HuH-7.5 (cell line): ENCODE results near the gene KLRC4.
"Not testable (repeated sequence)": the region's sequence is repeated elsewhere in the genome, so short reads cannot be mapped to it uniquely, and the experiment has no call there.

Source experiments
- DNase-seq: peaks from one replicate; pipeline ENCODE4 v3.0.0; 2011; ENCODE audit warnings: low spot score

KLRC4 gene

DNA sequence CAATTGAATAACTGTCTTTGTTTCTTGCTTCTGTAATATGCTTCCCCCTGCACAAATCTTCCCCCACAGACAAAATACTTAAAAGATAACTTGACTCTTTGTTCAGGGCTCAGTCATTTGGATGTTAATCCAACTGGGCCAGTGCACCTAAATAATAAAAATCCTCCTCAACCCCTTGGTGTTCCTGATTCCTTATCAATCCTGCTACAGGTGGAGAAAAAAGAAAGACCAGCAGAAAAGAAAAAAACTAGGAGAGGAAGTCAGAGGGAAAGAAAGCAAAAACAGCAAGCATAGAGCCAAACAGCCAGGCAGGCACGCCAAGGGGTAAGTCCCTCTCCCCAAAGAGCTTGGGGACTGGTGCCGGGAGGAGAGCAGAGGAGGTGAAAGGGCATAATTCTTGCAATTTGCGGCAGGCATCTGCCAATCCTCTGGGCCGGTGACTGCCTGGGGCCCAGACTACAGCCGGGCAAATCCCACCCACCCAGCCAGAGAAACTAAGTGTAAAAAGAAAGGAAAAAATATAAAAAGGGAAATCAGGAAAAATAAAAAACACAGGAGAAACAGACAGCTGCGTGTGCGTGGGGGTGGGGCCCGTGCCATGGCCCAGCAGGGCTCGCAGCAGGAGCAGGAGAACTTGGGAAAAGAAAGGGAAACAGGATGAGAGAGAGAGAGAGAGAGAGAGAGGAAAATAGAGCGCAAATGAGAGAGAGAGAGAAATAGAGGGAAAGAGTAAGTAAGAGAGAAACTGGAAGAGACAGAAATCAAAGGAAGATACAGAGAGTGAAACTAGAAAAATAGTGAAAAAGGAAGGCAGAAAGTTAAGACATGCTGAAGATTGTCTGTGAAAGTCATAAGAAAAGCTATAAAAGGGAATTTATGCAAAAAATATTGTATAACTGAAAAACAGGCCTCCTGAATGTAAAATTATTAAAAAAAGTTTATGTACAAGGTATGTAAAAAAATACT is 41.1 kb downstream of the KLRC4 start:
- DNase-seq: no peak

DNA sequence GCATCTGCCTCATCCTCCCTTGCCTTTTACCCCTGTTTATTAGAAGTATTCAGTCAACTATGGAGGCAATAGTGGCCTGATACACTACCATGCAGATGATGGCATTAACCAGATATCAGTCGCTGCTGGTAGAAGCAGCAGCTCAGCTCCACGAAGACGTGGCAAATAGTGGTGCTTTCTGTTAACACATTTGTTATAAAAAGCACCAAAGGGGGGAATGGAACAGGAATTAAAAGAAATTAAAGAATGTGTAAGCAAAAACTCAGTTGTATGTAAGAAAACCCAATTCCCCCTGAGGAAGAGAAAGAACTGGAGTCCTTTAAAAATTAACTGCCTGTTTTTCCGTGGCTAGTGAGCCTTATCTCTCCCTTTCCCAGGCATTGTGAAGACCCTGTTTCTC is 41.8 kb downstream of the KLRC4 start:
- not testable (repeated sequence) for DNase-seq

DNA sequence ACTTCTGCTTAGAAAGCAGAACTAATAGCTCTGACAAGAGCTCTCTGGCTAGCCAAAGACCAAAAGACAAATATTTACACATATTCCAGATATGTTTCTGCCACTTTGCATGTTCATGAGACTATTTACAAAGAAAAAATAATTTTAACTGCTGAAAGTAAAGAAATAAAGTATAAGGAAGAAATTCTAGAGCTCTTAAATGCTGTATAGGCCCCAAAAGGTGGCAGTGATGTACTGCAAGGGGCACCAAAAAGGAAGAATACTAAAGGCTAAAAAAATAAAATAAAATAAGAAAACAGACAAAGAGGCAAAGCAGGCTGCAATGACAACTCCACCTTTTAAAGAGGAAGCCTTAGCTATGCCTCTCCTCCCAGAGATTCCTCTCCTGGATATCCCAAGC is 42.7 kb downstream of the KLRC4 start:
- no peak for DNase-seq

DNA sequence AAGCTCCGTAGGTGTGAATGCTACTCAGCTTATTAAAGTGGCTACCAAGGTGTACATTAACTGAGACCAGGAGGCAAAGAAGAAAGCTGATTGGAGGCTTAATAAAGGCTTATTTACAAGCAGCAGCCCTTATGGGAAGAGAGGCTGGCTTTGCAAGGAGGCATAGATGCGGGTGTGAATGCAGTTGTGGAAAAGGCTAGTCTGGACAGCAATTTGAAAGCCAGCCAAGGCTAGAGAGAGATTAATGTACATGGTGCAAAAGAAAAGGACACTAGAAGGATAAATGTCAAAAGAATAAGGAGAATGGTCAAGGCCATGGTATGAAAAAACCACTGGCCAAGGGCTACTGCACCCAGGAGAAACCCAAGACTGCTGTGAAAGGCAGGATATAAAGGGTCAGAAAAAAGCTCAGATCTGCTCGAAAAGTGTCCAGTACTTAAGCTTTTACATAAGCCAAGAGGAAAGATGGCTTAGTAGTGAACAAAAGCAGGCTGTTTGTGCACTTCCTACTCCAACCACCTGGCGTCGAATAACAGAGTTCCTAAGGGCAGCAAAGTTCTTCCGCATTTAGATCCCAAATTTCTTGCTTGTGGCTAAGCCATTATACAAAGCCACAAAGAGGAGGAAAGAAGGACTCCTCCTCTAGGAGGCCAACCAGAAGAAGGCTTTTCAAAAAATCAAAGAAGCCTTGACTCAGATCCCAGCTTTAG is 43.7 kb downstream of the KLRC4 start:
- no peak for DNase-seq

DNA sequence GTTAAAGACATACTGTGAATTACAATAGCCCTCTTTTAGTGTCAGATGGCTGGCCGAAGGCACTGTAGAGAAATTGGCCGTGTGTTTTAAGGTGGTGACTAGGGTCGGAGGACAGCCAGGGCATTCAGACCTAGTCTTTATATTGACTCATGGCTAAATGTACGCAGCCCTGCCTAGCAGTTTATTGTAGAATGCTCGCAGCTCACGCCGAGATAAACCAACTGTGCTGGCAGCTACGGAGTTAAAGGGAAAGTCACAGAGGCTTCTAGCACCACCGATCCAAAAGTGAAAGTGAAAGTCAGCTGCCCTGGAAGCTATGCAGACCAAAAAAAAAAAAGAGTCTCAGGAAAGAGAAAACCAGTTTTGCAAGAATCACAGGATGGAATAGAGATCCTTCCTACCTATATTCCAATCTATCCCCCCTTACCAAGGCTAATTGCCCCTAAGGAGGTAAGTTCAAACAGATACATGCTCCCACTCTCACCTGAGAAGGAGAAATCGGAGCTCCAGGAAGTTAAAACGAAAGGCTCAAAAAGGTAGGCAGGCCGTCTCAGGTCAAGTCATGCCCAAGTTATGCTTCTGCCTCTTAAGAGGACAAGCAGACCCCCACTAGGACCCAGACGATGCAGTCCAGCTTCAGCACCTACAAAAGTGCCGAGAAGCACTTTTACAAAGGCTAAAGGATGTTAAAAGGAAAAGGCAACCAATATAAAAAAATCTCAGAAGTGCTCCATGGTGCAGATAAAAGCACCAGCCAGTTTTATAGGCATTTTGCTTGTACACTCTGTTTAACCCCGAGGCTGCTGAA is 44.5 kb downstream of the KLRC4 start:
- no peak for DNase-seq

DNA sequence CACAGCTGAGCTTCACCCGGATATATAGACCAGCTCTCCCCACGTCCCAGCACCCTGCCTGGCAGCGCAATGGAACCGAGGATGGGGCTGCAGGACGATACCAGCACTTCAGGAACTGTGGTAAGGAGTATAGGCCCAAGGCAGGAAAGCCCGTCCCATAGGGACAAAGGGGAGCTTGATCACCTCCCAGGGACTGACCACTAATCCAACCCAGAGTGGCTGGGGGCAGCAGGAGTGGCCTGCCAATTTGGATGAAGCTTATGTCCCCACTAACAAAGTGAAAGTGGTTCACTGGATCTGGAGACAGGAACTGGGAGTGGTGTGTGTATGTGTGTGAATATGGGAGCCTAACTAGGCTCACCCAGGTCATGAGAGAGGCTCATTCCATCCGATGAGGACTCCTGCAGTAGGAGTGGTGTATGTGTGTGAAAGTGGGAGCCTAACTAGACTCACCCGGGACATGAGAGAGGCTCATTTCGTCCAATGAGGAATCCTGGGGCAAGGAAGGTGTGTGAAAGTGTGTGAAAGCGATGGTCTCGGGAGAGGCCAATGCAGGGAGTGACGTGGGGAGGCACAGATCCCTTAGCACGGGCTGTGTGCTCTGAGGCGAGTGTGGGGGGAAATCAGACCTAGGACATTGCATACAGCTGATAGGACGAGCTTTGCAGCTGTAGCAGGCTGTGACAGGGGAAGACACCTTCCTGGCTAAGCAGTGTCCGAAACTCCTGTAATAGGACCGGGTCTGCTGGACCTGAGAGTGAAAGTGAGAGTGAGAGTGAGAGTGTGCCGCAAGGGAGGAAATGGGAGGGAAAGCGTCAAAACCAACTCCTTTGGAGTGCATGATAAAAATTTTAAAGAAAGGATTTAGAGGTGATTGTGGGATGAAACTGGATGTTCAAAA is 45.4 kb downstream of the KLRC4 start:
- no peak for DNase-seq

DNA sequence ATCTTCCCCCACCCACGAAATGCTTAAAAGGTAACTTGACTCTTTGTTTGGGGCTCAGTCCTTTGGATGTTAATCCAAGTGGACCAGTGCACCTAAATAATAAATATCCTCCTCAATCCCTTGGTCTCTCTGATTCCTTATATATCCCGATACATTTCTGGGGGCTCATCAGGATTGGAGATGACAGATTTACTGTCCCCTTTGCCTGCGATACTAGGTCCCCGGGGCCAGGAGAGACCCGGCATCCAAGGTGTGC is 46.0 kb downstream of the KLRC4 start:
- DNase-seq: no peak

DNA sequence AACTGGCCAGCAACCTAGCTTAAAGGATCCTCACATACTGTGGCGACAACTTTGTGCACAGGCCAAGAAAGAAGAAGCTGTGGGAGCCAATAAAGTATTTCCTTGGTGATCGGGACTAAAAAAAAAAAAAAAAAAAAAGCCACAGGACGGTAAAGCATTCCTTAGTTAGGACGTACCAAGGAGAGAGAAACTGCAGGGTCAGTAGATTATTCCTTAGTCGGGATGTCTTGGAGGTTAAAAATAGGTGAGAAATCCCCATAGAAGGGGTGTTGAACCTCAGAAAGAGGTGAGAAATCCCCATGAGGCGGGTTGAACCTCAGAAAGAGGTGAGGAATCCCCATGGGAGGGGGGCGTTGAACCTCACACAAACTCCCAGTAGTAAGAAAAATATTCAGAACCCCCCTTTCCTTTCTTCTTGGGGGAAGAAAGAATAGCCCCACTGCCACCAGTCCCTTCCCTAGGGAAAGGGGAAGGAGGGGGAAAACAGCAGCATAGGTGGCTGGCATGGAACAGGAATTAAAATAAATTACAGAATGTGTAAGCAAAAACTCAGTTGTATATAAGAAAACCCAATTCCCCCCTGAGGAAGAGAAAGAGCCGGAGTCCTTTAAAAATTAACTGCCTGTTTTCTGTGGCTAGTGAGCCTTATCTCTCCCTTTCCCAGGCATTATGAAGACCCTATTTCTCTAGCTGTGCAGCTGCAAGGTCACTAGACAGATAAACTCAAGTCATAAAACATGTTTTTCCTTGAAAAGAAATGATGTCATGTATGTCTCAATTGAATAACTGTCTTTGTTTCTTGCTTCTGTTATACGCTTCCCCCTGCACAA is 46.5 kb downstream of the KLRC4 start:
- no peak for DNase-seq

DNA sequence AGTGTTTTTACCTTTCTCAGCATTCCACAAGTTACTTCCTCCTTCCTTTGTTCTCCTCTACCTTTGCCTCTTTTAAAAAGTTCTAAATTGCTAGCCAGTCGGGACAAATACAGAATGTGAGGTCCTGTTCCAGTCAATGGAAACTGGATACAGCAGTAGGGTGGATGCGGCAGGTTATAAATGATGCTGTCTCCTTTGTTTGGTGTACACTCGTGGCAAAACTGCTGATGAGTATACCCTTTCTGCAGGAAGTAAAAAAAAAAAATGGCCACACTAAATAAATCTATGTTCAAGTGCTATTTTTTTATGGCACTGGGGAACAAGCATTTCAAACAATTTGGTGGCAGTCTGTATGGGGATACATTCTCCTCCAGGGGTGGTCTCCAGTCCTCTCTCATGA is 47.2 kb downstream of the KLRC4 start:
- DNase-seq: no peak

DNA sequence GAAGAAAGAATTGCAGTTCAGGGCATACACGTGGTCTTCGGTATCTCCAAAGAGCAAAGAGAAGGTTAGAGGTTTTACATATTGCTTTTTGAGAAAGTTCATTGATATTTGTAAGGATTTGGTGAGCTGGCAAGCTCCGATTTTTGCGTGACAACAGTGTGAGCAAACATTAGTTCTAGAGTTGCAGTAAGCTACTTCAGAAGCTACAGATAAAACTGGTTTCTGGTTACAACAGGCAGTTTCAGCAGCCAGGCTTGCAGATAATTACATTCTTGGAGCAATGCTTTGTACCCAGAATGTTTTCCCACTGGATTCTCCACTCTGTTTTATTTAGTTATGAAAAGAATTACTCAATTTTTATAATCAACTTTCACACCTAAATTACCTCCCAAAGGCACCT is 47.9 kb downstream of the KLRC4 start:
- no peak for DNase-seq

DNA sequence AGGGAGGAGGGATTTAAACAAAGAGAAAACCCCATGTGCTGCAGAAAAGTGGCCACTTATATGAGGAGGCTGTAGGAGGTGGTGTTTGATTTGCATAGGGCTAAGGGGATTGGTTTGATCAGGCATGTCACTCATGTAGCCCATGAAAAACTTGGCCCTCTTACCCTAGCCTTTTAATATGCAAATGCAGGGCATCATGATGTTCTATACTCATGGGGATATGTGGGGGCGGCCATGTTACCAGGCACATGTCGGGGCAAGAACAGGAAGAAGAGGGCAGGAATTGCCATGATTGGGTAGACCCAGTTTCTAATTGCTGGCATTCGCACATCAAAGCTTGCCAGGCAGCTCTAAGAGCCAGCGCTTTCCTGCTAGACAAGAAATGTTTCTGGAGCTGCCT is 48.5 kb downstream of the KLRC4 start:
- DNase-seq: no peak

DNA sequence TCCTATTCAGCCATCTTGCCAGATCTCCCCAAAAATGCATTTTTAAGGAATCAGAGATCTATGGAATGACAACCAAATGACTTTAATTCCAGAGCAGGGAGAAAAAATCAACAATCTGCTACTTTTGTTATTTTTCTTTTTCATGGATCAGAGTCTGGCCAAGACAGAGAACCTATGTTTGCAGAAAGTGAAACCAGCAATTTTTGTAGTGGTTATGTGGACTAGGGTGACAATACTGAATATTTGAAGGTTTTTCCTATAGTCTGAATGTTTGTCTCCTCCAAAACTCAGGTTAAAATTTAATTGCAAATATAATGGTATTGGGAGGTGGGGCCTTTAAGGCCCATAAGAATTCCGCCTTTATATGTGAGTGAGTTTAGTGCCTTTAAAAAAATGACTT is 50.6 kb downstream of the KLRC4 start:
- no peak for DNase-seq

DNA sequence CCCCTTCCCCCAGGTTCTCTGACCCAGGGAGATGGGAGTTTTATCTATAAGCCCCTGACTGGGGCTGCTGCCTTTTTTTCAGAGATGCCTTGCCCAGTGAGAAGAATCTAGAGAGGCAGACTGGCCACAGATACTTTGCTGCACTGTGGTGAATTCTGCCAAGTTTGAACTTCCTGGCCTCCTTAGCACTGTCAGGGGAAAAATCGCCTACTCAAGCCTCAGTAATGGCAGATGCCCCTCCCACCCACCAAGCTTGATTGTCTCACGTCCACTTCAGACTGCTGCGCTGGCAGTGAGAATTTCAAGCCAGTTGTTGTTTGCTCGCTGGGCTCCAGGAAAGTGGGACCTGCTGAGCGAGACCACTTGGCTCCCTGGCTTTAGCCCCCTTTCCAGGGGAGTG is 51.4 kb downstream of the KLRC4 start:
- DNase-seq: no peak
